ENCODE measurements around the gene CMTM3.

- TF ChIP-seq CTCF (IDR thresholded peaks at IDR 0.05) (no peak), EZH2 (IDR thresholded peaks at IDR 0.05) (no peak), EZH2phosphoT487 (IDR thresholded peaks at IDR 0.05) (no peak)
These were observed 4.0 kb upstream of the CMTM3 start for GRCh38 chr16:66600477-66600876.
